PFSK-1 (cell line): Measurements from ENCODE around the gene NDUFA6.

Experiments used
- POLR2AphosphoS5 ChIP-seq: IDR thresholded peaks from 2 replicates; pipeline ENCODE4 v1.6.1; 2012; ENCODE audit warnings: low read depth, mild to moderate bottlenecking, control low read depth, low read length, moderate library complexity
- TAF1 ChIP-seq: IDR thresholded peaks from 2 replicates; pipeline ENCODE4 v1.6.1; 2012; ENCODE audit warnings: low read length, control low read depth, borderline replicate concordance; ENCODE audit not compliant: insufficient read depth

DNA sequence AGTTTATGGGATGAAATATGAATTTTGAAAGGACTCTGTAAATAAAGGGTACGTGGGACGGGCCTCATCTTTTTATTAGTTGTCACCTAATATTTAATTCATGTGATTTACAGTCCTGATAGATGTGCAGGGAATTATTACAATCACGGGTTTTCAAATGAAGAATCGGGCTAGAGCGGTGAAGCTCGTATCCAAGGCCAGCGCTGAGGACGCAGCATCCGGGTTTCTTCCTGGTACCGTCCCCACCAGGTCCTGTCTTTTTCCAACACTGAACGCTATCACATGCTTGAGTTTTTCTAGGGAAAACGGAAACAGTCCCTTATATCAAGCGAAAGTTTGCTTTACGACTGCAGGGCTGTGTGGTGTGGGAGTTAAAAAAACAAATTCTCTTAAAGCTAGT lies 10.3 kb downstream of the NDUFA6 start:
- TF ChIP-seq POLR2AphosphoS5 (no peak), TAF1 (no peak)
